Left renal pelvis (tissue), 4 donors: Measurements from ENCODE around the gene MON1B. TPM values are rescaled to one million over a fixed set of nuclear protein-coding genes. Genes with fewer than 3 reads are reported as not detected.
"Not testable (repeated sequence)": the region's sequence is repeated elsewhere in the genome, so short reads cannot be mapped to it uniquely, and the experiment has no call there.

Experiments
- DNase-seq, 4 donors: peaks; one replicate each; pipeline ENCODE4 v3.0.0-alpha.2; 2013; ENCODE audit warnings: low read depth in 4 of 4, low spot score in 3 of 4
- polyA plus RNA-seq, 4 donors: library from polyadenylated mRNA; unstranded; fragments of 120-200 nt; gene quantifications; one replicate each; pipeline ENCODE4 v1.2.1, GENCODE V29; 2013; ENCODE audit not compliant: insufficient read length in 4 of 4

Gene MON1B
- polyA plus RNA-seq, 4 donors, result 16.8 to 31.1 (median 24.2) TPM

DNA sequence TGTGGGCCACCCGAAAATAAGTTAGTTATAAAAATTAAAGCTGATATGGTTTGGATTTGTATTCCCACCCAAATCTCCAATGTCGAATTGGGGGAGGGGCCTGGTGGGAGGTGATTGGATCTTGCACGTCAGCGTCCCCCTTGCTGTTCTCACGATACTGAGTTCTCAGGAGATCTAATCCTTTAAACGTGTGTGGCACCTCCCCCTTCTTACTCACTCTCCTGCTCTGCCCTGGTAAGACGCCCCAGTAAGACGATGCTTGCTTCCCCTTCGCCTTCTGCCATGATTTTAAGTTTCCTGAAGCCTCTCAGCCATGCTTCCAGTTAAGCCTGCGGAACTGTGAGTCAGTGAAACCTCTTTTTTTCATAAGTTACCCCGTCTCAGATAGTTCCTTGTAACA, 43.6 kb downstream of the MON1B start:
- no peak for DNase-seq

- peak; percentile 59 to 67 (median 66) for DNase-seq
Measured at GRCh38 chr16:77236063-77236511, 45.1 kb downstream of the MON1B start.

DNA sequence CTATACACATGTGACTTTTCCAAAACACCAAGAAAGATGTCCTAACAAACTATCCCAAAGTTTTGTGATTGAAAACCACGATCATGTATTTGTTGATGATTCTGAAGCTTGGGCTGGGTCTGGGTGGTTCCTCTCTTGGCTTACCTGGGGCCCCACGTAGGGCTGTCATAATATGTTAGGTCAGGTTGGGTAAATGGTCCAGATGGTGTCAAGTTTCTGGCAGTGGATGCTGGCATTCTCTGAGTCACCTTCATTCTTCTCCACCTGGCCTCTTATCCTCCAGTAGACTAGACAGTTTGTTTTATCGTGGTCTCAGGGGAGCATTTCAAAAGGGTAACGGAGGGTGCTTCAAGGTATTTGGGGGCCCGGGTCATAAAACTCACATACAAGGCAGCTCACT, 47.6 kb downstream of the MON1B start:
- DNase-seq, result no peak

GRCh38 chr16:77242471-77242870, 51.5 kb downstream of the MON1B start:
- not testable (repeated sequence) for DNase-seq

- no peak for DNase-seq
Measured at GRCh38 chr16:77246150-77246549, 55.2 kb downstream of the MON1B start.

DNA sequence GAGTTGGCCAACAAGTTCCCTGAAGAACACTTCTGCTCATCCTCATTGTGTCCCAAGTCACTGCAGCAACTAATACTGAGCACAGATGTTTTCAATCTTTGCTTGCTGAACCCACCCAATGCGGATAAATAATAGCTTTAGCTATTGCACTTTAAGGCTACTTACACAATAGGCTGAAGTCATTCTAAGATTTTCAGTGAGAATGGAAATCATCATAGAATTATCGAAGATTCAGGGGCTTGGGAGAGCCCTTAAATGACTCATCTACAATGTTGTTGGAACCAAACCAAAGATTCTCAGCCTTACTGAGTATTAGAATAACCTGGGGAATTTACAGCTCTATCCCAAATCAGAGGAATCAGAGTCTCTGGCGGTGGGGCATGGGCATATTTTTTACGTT, 59.4 kb downstream of the MON1B start:
- no peak for DNase-seq

Other genes with a start within 250 kb of the MON1B start
- gene SYCE1L, start 8.2 kb downstream of the MON1B start, polyA plus RNA-seq, result 10 to 100 TPM in 1 of 4 donors, 1 to 10 TPM in 3; 3.2 to 11.1 (median 3.4) TPM
- gene ADAMTS18, start 243.8 kb downstream of the MON1B start, polyA plus RNA-seq, result 1 to 10 TPM; 2.8 to 9.1 (median 4.3) TPM